ENCODE measurements around the gene FZD2.

- TF ChIP-seq GATA3 (IDR thresholded peaks at IDR 0.05; ENCODE audit: low read depth, low read length), result no peak
- no peak for TF ChIP-seq GATA2 (IDR thresholded peaks at IDR 0.05; ENCODE audit: low read depth, low read length)
Observed at GRCh38 chr17:44559634-44560554, 2.6 kb downstream of the FZD2 start.

All from SH-SY5Y (cell line).